HEK293 (cell line): ENCODE data around the gene ROR2.

Experiments
- ATF2 ChIP-seq: fragments of 450-650 bp; formaldehyde crosslinking; IDR thresholded peaks from 2 replicates; pipeline ENCODE4 v1.5.1; 2016; ENCODE audit warnings: missing biosample characterization, missing genetic modification characterization, low read depth
- CTCF ChIP-seq: fragments of 450-650 bp; formaldehyde crosslinking; IDR thresholded peaks from 2 replicates; pipeline ENCODE4 v1.5.1; 2016; ENCODE audit warnings: missing biosample characterization, missing genetic modification characterization
- PATZ1 ChIP-seq: fragments of 450-650 bp; formaldehyde crosslinking; IDR thresholded peaks from 2 replicates; pipeline ENCODE4 v1.5.1; 2016; ENCODE audit warnings: missing biosample characterization, missing genetic modification characterization
- ZFP3 ChIP-seq: fragments of 450-650 bp; formaldehyde crosslinking; IDR thresholded peaks from 2 replicates; pipeline ENCODE4 v1.5.1; 2016; ENCODE audit warnings: low read depth, missing biosample characterization, missing genetic modification characterization
- ZNF274 ChIP-seq, 2 experiments: fragments of 200-500 bp in 1 of 2; fragments of 450-650 bp in 1 of 2; sonication (Bioruptor generic) in 1 of 2; formaldehyde crosslinking in 1 of 2; IDR thresholded peaks; 2 replicates each; pipeline versions ENCODE4 v1.5.1 to v1.6.1; 2014 to 2016; ENCODE audit warnings: borderline replicate concordance in 1 of 2, inconsistent platforms in 1 of 2, low read length in 1 of 2, missing biosample characterization in 1 of 2, missing genetic modification characterization in 1 of 2
- ZNF530 ChIP-seq: fragments of 450-650 bp; formaldehyde crosslinking; IDR thresholded peaks from 2 replicates; pipeline ENCODE4 v1.5.1; 2016; ENCODE audit warnings: low read depth, missing biosample characterization, missing genetic modification characterization
- ZNF561 ChIP-seq: fragments of 450-650 bp; IDR thresholded peaks from 2 replicates; pipeline ENCODE4 v1.5.1; 2018; ENCODE audit warnings: missing biosample characterization, missing genetic modification characterization, borderline replicate concordance
- ZNF701 ChIP-seq: fragments of 450-650 bp; formaldehyde crosslinking; IDR thresholded peaks from 2 replicates; pipeline ENCODE4 v1.5.1; 2016; ENCODE audit warnings: missing biosample characterization, missing genetic modification characterization
- ZNF707 ChIP-seq: fragments of 450-650 bp; formaldehyde crosslinking; IDR thresholded peaks from 2 replicates; pipeline ENCODE4 v1.5.1; 2016; ENCODE audit warnings: missing biosample characterization, missing genetic modification characterization
- ZSCAN16 ChIP-seq: fragments of 450-650 bp; formaldehyde crosslinking; IDR thresholded peaks from 2 replicates; pipeline ENCODE4 v1.5.1; 2016; ENCODE audit warnings: missing biosample characterization, missing genetic modification characterization

- TF ChIP-seq ZFP3 (tag by site-specific recombination) (no peak), PATZ1 (no peak), ZNF561 (tag by site-specific recombination) (no peak), ZNF274 (IDR thresholded peaks at IDR 0.05; ENCODE audit: low read length) (no peak), ZNF274 (tag by site-specific recombination; IDR thresholded peaks at IDR 0.05; ENCODE audit: borderline replicate concordance) (no peak), ATF2 (tag by site-specific recombination) (no peak), ZNF707 (tag by site-specific recombination) (no peak), CTCF (tag by site-specific recombination) (no peak), ZNF530 (no peak), ZSCAN16 (no peak), ZNF701 (tag by site-specific recombination) (no peak)
Observed at GRCh38 chr9:91564081-91564670, 385.9 kb downstream of the ROR2 start.
